ENCODE data around the gene DNAJA2. TPM values are rescaled to one million over a fixed set of nuclear protein-coding genes. Genes with fewer than 3 reads are reported as not detected.

Gene DNAJA2
- 93.8 and 97.4 TPM in 2 replicates for total RNA-seq (2021; fragmentation: NEBNext Ultra II Directional; extraction: Animal tissue kit (Norgen Biotek cat#: 25700))
- polyA plus RNA-seq (2011; rRNA removed), result 6.3 and 9.4 TPM in 2 replicates
- polyA plus RNA-seq (2011; cell fraction: cytosol; rRNA removed), result 14.5 TPM
- polyA plus RNA-seq (2011; cell fraction: nucleus; rRNA removed), result 6.4 TPM
- 56.4 to 84.1 TPM (median 72.0 TPM) in 4 replicates for polyA plus RNA-seq (2012, experiment 1 of 2)
- 9.8 TPM for polyA plus RNA-seq (2012, experiment 2 of 2)
- 42.7 TPM for polyA plus RNA-seq (2013, experiment 1 of 2)
- 44.6 TPM for polyA plus RNA-seq (2013, experiment 2 of 2)
- 28.7 and 29.8 TPM in 2 replicates for polyA minus RNA-seq (2011; rRNA and poly(A)+ RNA removed)
- polyA minus RNA-seq (2011; cell fraction: cytosol; rRNA and poly(A)+ RNA removed), result 34.9 TPM
- 28.6 TPM for polyA minus RNA-seq (2011; cell fraction: nucleus; rRNA and poly(A)+ RNA removed)
- long read RNA-seq, experiment 1, transcript DNAJA2-201 (9 exons, 3,122 nt), result major isoform, 22 of 103 reads
- long read RNA-seq, experiment 1, partial matches to known transcripts, result 57 of 103 reads
- long read RNA-seq, experiment 1, other reads (novel, unspliced or antisense), result 24 of 103 reads
- long read RNA-seq, experiment 2, transcript DNAJA2-201 (9 exons, 3,122 nt), result major isoform, 69 of 118 reads
- long read RNA-seq, experiment 2, partial matches to known transcripts, result 39 of 118 reads
- long read RNA-seq, experiment 2, other reads (novel, unspliced or antisense), result 10 of 118 reads

- Histone ChIP-seq H3K14ac (ENCODE audit: insufficient read length) (no peak within 1 kb of the TSS), H2BK20ac (ENCODE audit: low read length) (no peak within 1 kb of the TSS), H3K23me2 (ENCODE audit: low read depth, low read length) (peaks cover 5% of the 10 kb centered on the region), H3K18ac (ENCODE audit: extremely low read depth, low read length) (peak within 1 kb of the TSS; percentile 93), H3K4me2 (ENCODE audit: insufficient read depth in 1 of 2, low read depth in 2 of 2, low read length in 2 of 2) (peak within 1 kb of the TSS; percentile 83 to 100), H3K79me2 (ENCODE audit: control insufficient read depth in 1 of 2, insufficient read depth in 2 of 2, low read length in 2 of 2) (peaks cover 6 to 47% of the 10 kb centered on the region in 2 experiments; a peak in 3 of 4 replicates), H4K20me1 (replicated peaks in 1 of 2; ENCODE audit: control insufficient read depth in 1 of 2, insufficient read depth in 2 of 2, low read length in 2 of 2) (peaks cover 0 to 1% of the 10 kb centered on the region in 2 experiments), H2AK5ac (ENCODE audit: low read depth, low read length) (peak within 1 kb of the TSS; percentile 76), H3K4me3 (ENCODE audit: extremely low read depth in 1 of 4, insufficient read depth in 2 of 4, low read depth in 3 of 4, low read length in 4 of 4) (peak within 1 kb of the TSS; percentile 84 to 97 (median 88)), H3K56ac (replicated peaks; ENCODE audit: insufficient read length, low read depth, low read length) (peak within 1 kb of the TSS; percentile 89), H2BK120ac (replicated peaks; ENCODE audit: low read depth, low read length) (no peak within 1 kb of the TSS), H4K5ac (ENCODE audit: insufficient read length, low read depth, low read length) (peak within 1 kb of the TSS; percentile 95), H3K79me1 (ENCODE audit: low read depth, low read length) (peaks cover 7% of the 10 kb centered on the region; the same call in 1 of the 2 replicates), H4K91ac (replicated peaks; ENCODE audit: insufficient read length, low read length) (peak within 1 kb of the TSS; percentile 83), H4K8ac (ENCODE audit: extremely low read depth, insufficient read depth, low read length) (peak within 1 kb of the TSS; percentile 98), H3K4me1 (replicated peaks in 1 of 4; ENCODE audit: control insufficient read depth in 3 of 4, insufficient read depth in 4 of 4, low read length in 3 of 4) (peaks cover 2 to 12% (median 5%) of the 10 kb centered on the region in 4 experiments; a peak in 4 of 7 replicates), H3K27me3 (replicated peaks in 1 of 4; ENCODE audit: control insufficient read depth in 3 of 4, extremely low read depth in 1 of 4, insufficient read depth in 3 of 4, low read length in 3 of 4) (no peaks in the 10 kb centered on the region), H2BK5ac (ENCODE audit: low read depth, low read length) (peak within 1 kb of the TSS; percentile 94), H2BK15ac (ENCODE audit: low read length) (peak within 1 kb of the TSS; percentile 83; the same call in 1 of the 2 replicates), H2BK12ac (ENCODE audit: low read depth, low read length) (peak within 1 kb of the TSS; percentile 78; the same call in 1 of the 2 replicates), H3K9ac (replicated peaks in 1 of 4; ENCODE audit: extremely low read depth in 1 of 4, low read depth in 3 of 4, low read length in 3 of 4) (peak within 1 kb of the TSS; percentile 86 to 94 (median 90)), H3K9me3 (ENCODE audit: insufficient read depth in 2 of 2, low read depth in 1 of 2, low read length in 1 of 2) (no peaks in the 10 kb centered on the region), H3K27ac (ENCODE audit: low read depth, low read length) (peak within 1 kb of the TSS; percentile 93), H2AFZ (ENCODE audit: low read length) (peak within 1 kb of the TSS; percentile 46), H3K4ac (replicated peaks; ENCODE audit: insufficient read length, low read depth, low read length) (peak within 1 kb of the TSS; percentile 92), H3K23ac (ENCODE audit: insufficient read length) (no peak within 1 kb of the TSS), H3K36me3 (ENCODE audit: control insufficient read depth in 2 of 4, insufficient read depth in 4 of 4, low read length in 3 of 4) (peaks cover 6 to 39% (median 11%) of the 10 kb centered on the region in 4 experiments; a peak in 6 of 8 replicates)
- CTCF ChIA-PET (ENCODE audit: partially characterized antibody), result interaction anchor here (1.0 to 1.5 kb wide), 3 partner anchors 10 to 51 kb away, joined by 3 to 5 read pairs (median 4); no protein-coding TSS in a partner anchor
- WGBS, 2 experiments (ENCODE audit: extremely low coverage in 1 of 2, insufficient coverage in 1 of 2, insufficient read length in 1 of 2, insufficient replicate concordance in 2 of 2, low coverage in 1 of 2, low lambda C conversion rate in 2 of 2, missing lambda C conversion rate in 1 of 2), result 2% methylated on average over 45 of the region's 86 CpGs; no CpG with 5 or more reads in 1 of the 2 experiments
- DNase-seq (ENCODE audit: low read depth in 1 of 2, low spot score in 2 of 2) (peak; percentile 65 to 95), FAIRE-seq (no peak)
- POLR2A ChIA-PET (ENCODE audit: partially characterized antibody), result interaction anchor here (0.7 to 3.0 kb wide), 25 partner anchors 10 to 391 kb away, joined by 3 to 25 read pairs (median 5); partner anchors contain the start of genes GPT2 and NETO2
- TF ChIP-seq RFX5 (IDR thresholded peaks at IDR 0.05; ENCODE audit: borderline replicate concordance, low read depth, low read length) (no peak), ASH2L (IDR thresholded peaks at IDR 0.05; ENCODE audit: low read length) (peak; percentile 81), GTF2F1 (IDR thresholded peaks at IDR 0.05; ENCODE audit: borderline replicate concordance, low read depth, low read length) (peak; percentile 24; the same call in 1 of the 2 replicates), EGR1 (IDR thresholded peaks at IDR 0.05; ENCODE audit: borderline replicate concordance, low read depth, low read length) (peak; percentile 78; the same call in 1 of the 2 replicates), TEAD4 (IDR thresholded peaks at IDR 0.05; ENCODE audit: low read depth, low read length) (0 out of 2 replicates have a peak, but pooled peaks have one; percentile 34), SP1 (IDR thresholded peaks at IDR 0.05; ENCODE audit: low read depth, low read length) (peak; percentile 24; the same call in 1 of the 2 replicates), SIN3A (conservative IDR thresholded peaks at IDR 0.05 in 1 of 2, IDR thresholded peaks at IDR 0.05 in 1 of 2; ENCODE audit: low read depth in 1 of 2, low read length in 2 of 2) (peak in 1 of 2 experiments; percentile 52; a peak in 1 of 4 replicates), CREB1 (IDR thresholded peaks at IDR 0.05) (peak; percentile 87)
Observed at GRCh38 chr16:46973207-46973995, at the start of gene DNAJA2. DNAJA2 (minus strand) TSS chr16:46973674; CDS start chr16:46973572, 102 bp downstream.

Measured in H1 (cell line).